Right lobe of liver (tissue), 4 donors: Measurements from ENCODE around the gene TRDMT1.

Source experiments
- CTCF ChIP-seq, 4 donors: fragments of 200-600 bp in 3 of 4; fragments of 450-650 bp in 1 of 4; IDR thresholded peaks; one replicate each; pipeline versions ENCODE4 v1.5.1 to v1.8.0; 2016 to 2022; ENCODE audit warnings: antibody characterized with exemption in 4 of 4, mild to moderate bottlenecking in 2 of 4
- POLR2A ChIP-seq: fragments of 450-650 bp; IDR thresholded peaks from one replicate; pipeline ENCODE4 v1.6.1; 2017; ENCODE audit warnings: antibody characterized with exemption, mild to moderate bottlenecking
- donor health status: DM: no; HTN: no; CAD: no.
- donor health status: DM: no; HTN: no; CAD: no.
- donor health status: DM: no; HTN: yes; CAD: no.

DNA sequence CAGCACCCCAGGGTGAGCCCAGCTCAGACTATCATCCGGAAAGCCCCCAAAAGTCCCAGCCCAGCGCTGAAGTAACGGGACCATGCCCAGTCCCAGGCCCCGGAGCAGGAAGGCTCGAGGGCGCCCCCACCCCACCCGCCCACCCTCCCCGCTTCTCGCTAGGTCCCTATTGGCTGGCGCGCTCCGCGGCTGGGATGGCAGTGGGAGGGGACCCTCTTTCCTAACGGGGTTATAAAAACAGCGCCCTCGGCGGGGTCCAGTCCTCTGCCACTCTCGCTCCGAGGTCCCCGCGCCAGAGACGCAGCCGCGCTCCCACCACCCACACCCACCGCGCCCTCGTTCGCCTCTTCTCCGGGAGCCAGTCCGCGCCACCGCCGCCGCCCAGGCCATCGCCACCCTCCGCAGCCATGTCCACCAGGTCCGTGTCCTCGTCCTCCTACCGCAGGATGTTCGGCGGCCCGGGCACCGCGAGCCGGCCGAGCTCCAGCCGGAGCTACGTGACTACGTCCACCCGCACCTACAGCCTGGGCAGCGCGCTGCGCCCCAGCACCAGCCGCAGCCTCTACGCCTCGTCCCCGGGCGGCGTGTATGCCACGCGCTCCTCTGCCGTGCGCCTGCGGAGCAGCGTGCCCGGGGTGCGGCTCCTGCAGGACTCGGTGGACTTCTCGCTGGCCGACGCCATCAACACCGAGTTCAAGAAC, 27.7 kb upstream of the TRDMT1 start:
- no peak for TF ChIP-seq CTCF (IDR thresholded peaks at IDR 0.05)
- TF ChIP-seq POLR2A: peak; percentile 78
